HG02678 (cell line): Measurements from ENCODE around the gene PSAT1.

Source experiments
- ATAC-seq: cut with Tn5 transposase; IDR thresholded peaks from one replicate; pipeline ENCODE4 v1.9.1; 2021; ENCODE audit warnings: mild to moderate bottlenecking, moderate library complexity; ENCODE audit not compliant: unreplicated experiment

Gene PSAT1

DNA sequence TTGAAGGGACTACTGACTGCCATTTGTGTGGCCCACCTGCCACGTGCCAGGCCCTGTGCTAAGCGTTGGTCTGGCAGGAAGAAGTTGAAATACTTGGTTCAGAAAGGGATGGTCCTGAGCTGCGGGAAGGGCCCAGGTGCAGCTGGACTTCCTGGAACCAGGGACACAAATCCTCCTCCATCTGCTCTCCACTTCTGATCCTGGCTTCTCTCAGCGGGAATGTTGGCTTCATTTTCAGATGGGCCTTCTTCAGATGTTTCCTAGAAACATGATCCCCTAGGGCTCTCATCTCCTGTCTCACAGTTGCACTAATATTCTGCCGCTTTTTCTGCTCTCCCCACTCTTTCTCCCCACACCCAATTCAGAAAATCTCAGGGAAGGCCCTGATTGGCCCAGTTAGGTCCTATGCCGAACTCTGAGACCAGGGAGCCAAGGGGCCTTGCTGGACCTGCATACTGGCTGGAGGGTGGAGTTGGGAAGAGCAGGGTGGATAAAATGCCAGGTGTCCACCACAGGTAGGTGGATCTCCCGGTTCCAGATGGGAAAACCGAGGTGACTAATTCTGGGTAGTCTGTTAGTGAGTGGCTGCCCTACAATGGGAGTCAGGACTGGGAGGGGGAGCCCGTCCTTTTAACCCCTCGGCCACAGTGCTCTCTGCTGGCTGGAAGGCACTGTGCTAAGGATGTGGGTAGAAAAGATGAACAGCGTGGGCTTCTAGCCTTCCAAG, 19.4 kb downstream of the PSAT1 start:
- no peak for ATAC-seq

- no peak for ATAC-seq
Measured at GRCh38 chr9:78319197-78320029, 22.5 kb downstream of the PSAT1 start.

DNA sequence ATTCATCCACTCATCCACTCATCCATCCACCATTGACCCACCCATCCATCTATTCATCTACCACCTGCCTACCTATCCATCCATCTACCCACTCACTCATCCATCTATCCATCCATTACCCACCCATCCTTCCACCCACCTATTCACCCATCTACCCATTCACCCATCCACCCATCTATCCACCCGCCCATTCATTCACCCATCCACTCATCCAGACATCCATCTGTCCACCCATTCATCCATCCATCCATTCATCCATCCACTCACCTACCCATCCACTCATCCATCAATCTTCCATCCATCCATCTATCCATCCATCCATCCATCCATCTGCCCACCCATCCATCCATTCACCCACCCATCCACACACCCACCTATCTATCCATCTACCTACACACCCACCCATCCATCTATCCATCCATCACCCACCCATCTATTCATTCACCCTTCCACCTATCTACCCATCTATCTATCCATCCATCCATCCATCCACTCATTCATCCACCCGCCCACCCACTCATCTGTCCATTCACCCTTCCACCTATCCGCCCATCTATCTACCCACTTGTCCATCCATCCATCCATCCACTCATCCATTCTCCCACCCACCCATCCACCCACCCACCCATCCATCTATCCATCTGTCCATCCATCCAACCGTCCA, 23.2 kb downstream of the PSAT1 start:
- no peak for ATAC-seq

DNA sequence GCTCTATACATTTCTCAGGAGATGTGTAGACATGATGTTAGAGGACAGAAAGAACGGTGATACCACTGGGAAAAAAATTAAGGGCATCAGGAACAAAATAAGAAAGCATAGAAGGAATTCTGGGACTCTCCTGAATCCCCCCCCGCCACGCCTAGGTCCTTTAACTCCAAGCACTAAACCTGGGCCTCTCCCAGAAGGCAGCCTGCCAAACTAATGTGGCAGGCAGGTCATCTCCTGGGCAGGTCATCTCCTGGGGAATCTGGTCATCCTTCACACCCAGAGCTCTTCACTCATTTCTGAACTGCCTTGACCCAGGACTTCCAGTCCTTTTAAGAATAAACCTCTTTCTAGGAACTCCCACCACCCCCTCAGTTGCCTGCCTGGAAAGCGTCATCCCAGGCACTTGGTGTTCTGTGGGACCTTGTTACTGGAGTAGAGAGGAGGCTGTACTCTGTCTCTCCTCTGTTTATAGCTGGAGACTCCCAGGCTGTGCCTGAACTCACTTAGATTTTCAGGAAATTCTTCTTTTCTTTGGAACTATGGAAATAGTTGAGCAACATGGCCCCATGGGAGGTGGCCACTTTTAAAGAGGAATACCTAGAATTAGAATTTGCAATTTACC, 24.1 kb downstream of the PSAT1 start:
- ATAC-seq, result no peak

GRCh38 chr9:78321505-78321904, 24.6 kb downstream of the PSAT1 start:
- ATAC-seq, result no peak

DNA sequence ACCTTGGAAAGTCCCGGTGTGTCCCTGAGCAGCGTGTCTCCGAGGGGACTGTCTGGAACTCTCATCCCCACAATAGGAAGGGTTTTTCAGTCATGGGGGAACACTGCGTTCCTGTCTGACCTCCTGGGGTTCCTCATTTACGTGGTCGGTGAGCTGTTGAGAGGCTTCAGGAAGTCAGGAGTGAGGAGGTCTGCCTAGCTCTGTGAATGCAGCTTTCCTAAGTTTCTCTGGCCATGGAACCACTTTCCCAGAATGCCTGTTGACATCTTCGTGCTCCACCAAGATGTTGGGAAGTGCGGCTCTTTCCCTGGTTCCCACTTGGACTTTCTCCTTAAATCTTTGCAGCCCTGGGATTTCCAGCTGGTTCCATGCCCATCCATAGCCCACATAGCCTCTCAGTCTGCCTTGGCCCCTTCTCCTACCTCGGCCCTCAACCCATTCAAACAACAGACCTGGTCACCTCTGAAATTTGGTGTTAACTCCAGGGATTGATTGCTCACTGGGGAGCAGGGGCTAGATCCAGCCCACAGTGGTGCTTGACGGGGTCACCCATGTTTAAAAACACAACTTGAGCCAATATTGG, 27.2 kb downstream of the PSAT1 start:
- ATAC-seq, result no peak

DNA sequence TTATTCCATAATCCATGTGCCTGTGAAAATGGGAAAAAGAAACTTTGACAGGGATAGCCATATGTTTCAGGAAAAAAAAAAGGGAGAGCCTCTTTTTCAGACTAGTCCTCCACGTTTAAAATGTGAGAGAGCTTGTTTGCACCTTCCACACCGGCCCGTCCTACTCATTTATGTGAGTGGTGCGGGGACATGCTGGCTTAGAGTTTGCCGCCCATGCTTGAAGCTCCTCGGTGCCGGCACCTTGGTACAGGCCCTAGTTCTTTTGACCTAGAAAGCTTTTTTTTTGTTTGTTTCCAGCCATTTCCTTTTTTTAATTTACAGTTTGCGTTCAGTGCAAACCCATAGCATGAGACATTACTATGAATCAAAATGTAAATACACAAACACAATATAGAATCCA, 27.8 kb downstream of the PSAT1 start:
- ATAC-seq, result no peak

- ATAC-seq, result no peak
Measured at GRCh38 chr9:78325343-78325742, 28.4 kb downstream of the PSAT1 start.

DNA sequence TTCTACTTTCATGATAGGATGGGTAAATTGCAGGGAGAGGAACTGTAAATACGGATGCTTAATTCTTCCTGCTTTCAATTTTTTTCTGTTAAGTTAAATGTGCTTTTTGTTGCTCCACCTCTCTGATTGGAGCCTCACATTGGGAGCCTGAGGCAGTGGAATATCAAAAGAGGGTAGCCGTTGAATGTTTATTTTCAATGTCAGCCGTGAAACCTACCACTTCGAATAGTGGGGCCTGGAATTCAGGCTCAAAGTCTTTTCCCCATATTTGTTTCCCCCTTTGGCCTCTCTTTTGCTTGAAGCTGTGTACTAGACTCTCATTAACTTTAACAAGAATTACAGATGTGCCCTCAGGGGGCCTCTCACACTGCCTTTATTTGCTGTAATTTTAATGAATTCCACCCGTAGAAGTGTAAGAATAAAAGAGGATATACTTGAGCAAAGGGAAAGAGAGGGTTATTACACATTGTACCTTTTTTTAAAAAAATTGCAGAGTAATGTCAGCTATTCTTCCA, 29.0 kb downstream of the PSAT1 start:
- no peak for ATAC-seq

- no peak for ATAC-seq
Measured at GRCh38 chr9:78326564-78326963, 29.6 kb downstream of the PSAT1 start.

DNA sequence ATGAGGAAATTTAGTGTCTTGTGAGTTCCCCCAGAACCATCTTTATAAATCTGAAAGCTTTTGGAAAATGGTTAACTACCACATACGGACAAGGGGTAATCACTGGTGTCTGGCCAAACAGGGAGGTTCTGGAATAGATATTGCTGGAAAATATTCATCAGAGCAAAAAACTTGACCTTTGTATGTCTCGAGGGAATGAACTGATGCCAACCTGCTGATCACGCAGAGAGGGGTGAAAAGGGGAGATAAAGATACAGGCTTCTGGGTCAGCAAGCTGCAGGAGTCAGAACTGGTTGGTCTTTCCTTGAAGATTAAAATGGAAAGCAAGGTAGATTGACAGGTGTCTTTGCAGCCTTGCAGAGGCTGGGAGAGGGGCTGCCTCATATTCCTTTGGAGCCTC, 35.5 kb downstream of the PSAT1 start:
- ATAC-seq, result no peak

- no peak for ATAC-seq
Measured at GRCh38 chr9:78348848-78349247, 51.9 kb downstream of the PSAT1 start.

DNA sequence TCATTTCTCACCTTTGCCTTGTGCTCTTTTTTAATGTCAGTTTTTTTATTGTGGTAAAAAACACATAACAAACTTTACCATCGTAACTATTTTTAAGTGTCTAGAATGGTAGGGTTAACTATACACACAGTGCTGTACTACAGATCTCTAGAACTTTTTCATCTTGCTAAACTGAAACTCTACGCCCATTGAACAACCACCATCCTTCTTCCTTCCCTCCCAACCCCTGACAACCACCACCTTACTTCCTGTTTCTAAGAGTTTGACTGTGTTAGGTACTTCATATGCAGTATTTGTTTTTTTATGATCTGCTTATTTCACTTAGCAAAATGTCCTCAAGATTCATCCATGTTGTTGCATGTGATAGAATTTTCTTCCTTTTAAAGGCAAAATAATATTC, 54.9 kb downstream of the PSAT1 start:
- ATAC-seq, result peak; percentile 45

DNA sequence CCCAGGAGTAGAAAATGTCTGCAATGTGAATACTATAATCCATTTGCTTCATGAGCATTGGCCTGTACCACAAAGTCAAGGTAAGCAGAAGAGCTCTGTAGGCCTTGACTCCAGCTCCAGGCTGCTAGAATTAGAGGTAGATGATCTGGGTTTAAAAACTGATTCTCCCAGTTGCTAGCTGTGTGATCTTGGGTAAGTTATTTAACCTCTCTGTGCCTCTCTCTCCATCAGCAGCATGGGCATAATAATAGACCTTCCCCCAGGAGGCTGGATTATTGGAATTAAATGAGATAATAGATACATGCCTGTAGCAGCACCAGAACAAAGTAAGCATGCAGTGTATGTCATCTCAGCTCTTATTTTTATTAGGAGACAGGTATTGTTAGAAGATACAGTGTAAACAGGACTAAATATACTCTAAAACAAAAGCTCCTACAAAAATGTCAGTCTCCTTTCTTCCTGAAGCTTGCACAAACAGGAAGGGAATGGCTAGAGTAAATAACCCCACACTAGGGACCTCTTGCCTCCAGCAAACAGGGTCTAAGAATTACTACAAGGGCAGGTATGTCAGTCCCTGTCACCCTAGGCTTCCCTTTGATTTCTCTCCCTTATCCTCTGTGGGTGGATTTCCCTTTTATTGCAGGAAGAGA, 57.5 kb downstream of the PSAT1 start:
- ATAC-seq, result no peak

DNA sequence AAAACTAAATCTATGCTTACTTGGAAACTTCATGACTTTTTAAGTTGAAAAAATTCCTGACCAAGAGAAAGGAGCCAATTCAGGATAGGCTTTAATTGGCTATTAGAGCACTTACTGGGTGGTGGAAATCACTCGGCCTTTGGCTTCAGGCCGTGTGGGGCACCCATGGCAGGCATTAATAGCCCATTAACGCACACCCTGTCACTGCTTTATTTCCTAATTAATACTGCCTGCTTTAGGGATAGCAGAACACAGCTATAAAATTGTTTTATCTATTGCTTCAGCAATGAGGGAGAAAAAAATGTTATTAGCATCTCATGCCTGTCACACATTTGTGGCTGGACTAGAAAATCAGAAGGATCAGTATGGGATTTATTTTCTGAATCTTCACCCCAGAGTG, 58.1 kb downstream of the PSAT1 start:
- no peak for ATAC-seq

- ATAC-seq, result no peak
Measured at GRCh38 chr9:78356634-78357033, 59.7 kb downstream of the PSAT1 start.

- no peak for ATAC-seq
Measured at GRCh38 chr9:78357165-78357873, 60.4 kb downstream of the PSAT1 start.

GRCh38 chr9:78358329-78359051, 61.6 kb downstream of the PSAT1 start:
- no peak for ATAC-seq

- no peak for ATAC-seq
Measured at GRCh38 chr9:78363221-78363620, 66.3 kb downstream of the PSAT1 start.
